Ovary (tissue), 3 donors: ENCODE results near the gene PITPNC1.
"Not testable (repeated sequence)": the region's sequence is repeated elsewhere in the genome, so short reads cannot be mapped to it uniquely, and the experiment has no call there.

Source experiments
- POLR2A ChIP-seq: fragments of 450-650 bp; IDR thresholded peaks from one replicate; pipeline ENCODE4 v1.6.1; 2017; ENCODE audit warnings: antibody characterized with exemption, mild to moderate bottlenecking, moderate library complexity
- TF ChIP-seq, protein P1 (sequence below), 3 donors: fragments of 450-650 bp in 2 of 3; fragments of 200-600 bp in 1 of 3; IDR thresholded peaks; one replicate each; pipeline versions ENCODE4 v1.5.1 to v1.8.0; 2016 to 2022; ENCODE audit warnings: antibody characterized with exemption in 3 of 3, mild to moderate bottlenecking in 1 of 3
- donor health status: DM: no; HTN: no; CAD: no.

DNA sequence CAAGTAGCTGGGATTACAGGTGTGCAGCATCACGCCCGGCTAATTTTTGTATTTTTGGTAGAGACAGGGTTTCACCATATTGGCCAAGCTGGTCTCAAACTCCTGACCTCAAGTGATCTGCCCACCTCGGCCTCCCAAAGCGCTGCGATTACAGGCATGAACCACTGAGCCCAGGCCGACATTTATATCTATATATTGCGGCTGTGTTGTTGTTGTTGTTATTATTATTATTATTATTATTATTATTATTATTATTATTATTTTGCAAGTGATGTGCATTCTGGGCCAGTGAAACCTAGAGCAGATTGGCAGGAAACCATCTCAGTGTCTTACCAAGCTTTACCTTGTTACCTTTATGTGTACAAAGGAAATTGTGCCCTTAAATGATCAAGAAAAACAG, 253.8 kb downstream of the PITPNC1 start:
- TF ChIP-seq, protein P1, sequence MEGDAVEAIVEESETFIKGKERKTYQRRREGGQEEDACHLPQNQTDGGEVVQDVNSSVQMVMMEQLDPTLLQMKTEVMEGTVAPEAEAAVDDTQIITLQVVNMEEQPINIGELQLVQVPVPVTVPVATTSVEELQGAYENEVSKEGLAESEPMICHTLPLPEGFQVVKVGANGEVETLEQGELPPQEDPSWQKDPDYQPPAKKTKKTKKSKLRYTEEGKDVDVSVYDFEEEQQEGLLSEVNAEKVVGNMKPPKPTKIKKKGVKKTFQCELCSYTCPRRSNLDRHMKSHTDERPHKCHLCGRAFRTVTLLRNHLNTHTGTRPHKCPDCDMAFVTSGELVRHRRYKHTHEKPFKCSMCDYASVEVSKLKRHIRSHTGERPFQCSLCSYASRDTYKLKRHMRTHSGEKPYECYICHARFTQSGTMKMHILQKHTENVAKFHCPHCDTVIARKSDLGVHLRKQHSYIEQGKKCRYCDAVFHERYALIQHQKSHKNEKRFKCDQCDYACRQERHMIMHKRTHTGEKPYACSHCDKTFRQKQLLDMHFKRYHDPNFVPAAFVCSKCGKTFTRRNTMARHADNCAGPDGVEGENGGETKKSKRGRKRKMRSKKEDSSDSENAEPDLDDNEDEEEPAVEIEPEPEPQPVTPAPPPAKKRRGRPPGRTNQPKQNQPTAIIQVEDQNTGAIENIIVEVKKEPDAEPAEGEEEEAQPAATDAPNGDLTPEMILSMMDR (IDR thresholded peaks at IDR 0.05) = not testable (repeated sequence)
- TF ChIP-seq POLR2A = not testable (repeated sequence)
